Right renal pelvis (tissue), 4 donors: Measurements from ENCODE around the gene EDA. TPM values are rescaled to one million over a fixed set of nuclear protein-coding genes. Genes with fewer than 3 reads are reported as not detected.
"Not testable (repeated sequence)": the region's sequence is repeated elsewhere in the genome, so short reads cannot be mapped to it uniquely, and the experiment has no call there.

ENCODE experiments used
- DNase-seq, 4 donors: peaks; one replicate each; pipeline ENCODE4 v3.0.0-alpha.2; 2013; ENCODE audit warnings: low read depth in 4 of 4, low spot score in 3 of 4, missing footprints in 1 of 4
- polyA plus RNA-seq, 4 donors: library from polyadenylated mRNA; unstranded; fragments of 120-200 nt; gene quantifications; one replicate each; pipeline ENCODE4 v1.2.1, GENCODE V29; 2013; ENCODE audit not compliant: insufficient read length in 4 of 4

The EDA gene
- polyA plus RNA-seq, 4 donors = 6.5 to 8.5 (median 6.9) TPM

DNA sequence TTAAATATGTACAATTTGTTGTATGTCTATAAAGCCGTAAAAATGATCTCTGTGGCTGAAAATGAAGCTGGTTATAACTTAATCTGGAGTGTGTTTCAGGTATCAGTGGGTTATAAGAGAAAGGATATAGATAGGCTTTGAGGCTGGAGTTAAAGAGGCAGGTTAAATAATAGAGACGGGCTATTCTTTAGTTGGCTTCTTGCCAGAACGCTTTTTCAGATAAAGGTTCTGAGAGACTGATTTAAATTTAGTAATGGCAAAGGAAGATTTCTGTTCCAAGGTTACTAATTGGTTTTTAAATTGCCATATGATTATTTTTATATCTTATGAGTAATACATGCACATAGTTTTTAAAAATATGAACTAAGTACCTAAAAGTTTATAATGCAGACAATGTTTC lies 316.4 kb downstream of the EDA start:
- no peak for DNase-seq

DNA sequence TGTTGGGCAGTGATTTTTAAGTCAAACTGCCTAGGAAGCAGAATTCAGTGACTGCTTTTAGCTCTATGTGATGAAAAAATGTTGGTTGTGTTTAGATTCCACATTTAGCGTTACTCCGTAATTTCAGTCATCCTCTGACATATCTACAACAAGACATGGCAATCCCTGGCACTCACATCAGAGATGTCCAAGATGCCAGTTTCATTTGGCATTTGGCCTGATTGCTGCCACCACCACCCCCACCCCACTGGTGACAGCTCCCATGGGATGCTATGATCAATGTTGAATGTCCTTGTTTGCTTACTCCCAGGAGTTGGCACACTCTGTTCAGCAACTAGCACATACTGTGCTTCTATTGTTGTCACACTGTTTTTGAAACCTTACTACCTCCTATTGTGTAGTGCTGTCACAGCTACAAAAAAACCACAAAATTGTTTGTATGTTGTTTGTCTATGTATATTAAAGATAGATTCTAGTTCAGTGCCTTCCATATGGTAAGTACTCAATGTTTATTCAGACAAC lies 332.4 kb downstream of the EDA start:
- DNase-seq = no peak

DNA sequence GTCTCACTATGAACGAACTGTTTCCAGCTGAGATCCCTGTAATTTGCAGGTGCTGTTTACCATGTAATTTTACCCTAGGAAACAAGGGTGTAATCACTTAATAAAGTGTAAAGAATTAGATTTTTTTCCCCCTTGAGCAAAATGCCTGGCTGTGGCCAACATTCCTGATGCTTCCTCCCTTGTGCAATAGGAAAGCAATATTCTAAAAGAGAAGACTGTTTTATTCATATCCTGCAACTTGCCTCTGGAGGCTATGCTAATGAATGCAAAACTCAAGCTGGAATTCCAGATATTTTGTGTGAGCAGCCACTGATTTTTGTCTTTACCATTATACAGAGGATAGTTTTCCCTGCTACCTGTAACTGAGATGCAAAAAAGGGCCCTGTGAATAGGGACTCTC lies 335.8 kb downstream of the EDA start:
- no peak for DNase-seq

DNA sequence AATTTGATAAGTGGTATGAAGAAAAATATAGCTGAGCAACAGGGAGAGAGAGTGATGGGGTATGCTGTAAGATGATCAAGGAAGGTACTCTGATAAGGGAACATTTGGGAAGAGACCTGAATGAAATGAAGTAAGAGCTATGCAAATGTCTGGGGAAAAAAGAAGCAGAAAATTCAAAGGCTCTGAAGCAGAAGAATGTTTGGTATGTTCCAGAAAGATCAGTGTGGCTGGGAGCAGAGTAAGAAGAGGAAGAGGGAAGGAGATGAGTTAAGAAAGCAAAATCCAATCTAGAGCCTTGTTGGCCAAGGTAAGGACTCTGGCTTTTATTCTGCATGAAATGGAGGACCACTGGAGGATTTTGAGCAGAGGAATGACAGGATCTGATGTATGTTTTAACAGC lies 343.8 kb downstream of the EDA start:
- DNase-seq = no peak

DNA sequence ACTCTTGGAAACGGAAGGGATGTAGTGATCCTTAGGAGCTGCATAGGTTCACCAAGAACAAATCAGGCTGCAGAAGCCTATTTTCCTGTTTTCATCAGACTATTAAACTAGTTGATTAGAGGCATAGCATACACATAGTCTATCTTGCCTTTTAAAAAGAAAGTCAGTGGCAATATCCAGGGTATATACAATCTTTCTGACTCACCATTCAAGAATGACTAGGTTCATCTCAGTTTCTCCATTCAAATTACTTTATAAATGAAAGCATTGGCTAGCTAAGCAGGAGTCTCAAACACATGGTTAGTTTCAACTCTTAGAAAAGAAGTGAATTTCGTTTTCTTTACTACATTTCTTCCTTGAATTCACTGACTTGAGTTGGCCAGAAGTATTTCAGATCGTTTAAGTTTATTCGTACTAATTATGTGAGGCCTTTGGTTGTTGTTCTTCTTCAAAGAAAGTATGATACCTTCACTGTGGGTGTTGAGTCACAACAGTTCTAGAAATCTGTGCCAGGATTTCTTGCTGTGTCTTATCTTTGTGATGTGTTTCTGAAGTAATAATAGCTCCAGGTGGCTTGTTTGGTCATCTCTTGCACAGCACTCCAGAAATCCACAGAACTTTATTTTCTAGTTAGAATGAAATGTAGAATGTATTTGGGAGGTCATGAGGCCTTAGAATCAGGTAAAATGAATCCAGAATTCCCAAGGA lies 345.6 kb downstream of the EDA start:
- no peak for DNase-seq

DNA sequence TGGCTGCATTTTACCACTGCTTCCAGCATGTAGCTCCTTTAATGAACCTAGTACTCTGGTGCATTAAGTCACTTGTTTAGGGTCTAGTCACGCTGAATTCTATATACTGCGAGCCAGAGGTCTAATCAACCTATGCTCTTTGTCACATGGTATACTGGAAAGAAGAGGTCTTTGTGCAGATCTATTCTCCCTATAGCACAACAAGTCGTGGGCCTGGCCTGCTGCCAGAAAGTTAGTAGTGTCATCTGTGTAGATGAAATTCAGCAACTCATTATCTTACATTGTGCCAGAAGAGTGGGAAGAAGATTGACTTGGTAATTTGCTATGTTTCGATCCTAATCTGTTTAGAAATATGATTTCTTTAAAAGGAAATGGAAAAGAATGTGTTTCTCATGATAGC lies 353.0 kb downstream of the EDA start:
- DNase-seq = no peak

DNA sequence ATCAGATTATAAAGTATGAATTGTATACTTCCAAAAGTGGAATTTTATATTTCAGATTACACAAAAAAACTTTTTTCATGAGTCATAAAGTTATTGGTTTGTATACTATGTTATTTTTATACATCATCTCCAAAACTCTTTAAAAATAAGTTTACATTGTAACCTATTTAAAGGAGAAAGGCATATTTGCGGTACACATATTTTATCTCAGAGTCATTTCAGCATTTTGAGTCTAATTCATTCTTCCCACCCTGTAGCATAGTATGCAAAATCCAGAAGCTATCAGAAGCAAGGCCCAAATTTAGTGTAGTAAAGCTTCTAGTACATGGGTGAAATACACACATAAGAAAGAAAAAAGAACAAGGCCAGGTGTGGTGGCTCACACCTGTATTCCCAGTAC lies 353.5 kb downstream of the EDA start:
- no peak for DNase-seq

DNA sequence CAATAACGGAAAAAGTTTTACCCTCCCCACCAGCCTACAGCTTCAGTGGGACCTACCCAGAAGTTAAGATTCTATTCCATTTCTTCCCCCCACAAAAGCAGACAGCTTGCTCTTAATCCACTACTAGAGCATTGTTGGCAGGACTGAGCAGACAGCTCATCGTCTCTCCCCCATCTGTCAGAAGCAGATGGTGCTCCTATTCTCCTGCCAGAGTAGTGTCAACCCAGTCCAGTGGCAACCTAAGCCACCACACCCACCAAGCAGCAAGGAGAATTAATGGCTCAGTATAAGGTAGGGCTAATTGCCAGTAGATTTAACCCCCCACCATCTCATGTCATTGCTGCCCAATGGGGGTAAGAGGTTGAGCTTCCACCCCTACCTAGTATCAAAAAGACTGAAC lies 371.8 kb downstream of the EDA start:
- no peak for DNase-seq

DNA sequence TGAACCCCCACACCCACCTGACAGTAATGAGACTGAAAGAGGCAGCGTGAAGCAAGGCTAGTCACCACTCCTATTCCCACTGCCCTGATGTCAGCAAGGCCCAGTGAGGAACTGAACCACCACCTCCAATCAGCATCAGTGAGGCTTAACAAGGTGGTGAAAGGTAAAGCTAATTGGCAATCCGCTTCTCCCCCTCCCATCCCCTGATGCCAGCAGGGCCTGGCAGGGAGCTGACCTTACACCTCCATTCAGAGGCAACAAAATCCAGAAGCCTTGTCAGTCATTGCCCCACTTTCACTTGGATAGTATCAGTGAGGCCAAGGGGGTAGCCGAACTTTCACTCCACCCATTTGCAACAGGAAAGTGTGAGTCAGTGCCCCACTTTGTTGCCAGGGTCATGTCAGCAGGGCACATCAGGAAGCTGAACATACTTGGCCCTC lies 373.1 kb downstream of the EDA start:
- no peak for DNase-seq

DNA sequence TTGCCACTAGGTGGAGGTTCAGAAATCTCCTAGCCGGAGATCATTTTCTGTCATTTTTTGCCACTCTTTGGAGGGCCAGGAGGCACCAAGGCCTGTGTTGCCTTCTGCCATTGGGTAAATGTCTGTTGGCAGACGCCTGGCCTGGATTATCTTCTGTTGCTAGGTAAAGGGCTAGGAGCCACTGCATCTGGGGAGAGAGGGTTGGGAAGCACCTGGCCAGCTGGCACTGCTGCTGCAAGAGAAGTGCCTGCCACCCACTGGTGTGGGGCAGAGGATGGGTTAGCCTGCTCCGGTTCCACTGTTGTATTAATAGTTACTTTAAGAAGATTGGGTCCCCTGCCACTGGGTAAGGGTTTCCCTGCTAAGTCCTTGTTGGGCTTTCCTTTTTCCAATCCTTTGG lies 375.8 kb downstream of the EDA start:
- no peak for DNase-seq

DNA sequence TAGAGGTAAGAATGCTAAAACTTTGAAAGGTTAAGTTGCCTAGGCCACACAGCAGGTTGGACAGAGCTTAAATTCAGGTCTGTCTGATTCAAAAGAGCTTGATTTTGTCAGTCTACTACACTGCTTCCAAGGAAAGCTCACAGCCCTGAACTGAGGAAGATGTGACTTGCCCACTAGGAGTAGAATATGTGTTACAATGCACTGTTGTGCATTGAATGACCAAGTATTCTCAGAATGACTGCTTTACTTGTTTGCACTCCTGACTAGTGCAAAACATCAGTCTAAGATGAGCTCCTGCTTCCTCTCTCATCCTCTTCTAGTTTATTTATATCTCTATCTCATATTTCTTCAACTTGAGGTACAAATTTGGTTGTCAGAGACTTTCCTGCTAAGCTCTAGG lies 377.6 kb downstream of the EDA start:
- DNase-seq = no peak

DNA sequence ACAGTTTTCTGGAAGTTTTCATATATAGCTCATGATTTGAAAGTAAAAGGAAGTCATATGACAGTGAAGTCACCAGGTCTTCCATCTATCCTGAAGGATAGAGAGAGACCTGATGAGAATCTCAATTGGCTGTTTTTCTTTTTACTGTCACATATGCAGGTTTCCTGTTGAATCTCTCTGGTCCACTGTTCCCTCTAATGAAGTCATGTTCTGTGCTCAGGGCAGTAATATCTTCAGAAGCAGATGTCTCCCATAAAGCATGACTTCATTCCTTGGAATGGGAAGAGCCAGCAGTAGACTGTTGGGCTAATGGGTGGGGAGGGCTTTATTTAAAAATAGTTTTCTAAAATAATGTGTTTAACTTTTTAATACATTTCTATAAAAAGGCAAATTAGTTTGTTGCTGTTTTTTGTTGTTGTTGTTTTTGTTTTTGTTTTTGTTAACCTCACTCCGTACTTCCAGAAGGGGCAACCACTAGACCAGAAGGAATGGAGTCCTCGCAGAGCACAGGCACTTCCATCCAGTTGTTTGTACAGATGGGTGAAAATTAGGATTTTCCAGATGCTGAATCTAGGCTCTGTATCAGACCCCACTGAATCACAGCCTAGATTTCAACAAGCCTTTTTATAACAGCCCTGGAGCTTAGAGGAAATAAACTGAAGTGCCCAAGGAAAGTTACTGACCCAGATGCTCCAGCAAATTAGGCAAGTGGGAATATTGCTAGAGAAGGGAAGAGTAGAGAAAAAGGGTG lies 379.6 kb downstream of the EDA start:
- no peak for DNase-seq

DNA sequence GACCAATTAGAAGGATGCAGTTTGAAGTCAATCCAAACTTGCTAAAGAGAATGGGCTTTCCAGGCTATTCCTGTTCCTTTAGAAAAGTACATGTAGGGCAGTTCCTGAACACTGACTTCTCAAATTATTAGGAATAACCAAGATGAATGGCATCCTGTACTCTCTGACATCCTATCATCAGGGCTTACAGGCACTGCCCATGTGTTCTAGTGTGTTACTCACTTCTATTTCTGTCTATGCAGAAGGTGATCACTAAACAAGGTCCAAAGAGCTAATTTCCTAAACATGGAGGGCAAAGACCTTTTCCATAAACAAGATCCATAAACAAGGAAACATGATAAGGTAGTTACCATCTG lies 380.2 kb downstream of the EDA start:
- no peak for DNase-seq

DNA sequence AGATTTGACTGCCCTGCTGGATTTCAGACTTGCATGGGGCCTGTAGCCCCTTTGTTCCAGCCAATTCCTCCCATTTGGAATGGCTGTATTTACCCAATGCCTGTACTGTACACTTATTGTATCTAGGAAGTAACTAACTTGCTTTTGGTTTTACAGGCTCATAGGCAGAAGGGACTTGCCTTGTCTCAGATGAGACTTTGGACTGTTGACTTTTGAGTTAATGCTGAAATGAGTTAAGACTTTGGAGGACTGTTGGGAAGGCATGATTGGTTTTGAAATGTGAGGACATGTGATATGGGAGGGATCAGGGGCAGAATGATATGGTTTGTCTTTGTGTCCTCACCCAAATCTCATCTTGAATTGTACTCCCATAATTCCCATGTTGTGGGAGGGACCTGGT lies 382.4 kb downstream of the EDA start:
- not testable (repeated sequence) for DNase-seq

DNA sequence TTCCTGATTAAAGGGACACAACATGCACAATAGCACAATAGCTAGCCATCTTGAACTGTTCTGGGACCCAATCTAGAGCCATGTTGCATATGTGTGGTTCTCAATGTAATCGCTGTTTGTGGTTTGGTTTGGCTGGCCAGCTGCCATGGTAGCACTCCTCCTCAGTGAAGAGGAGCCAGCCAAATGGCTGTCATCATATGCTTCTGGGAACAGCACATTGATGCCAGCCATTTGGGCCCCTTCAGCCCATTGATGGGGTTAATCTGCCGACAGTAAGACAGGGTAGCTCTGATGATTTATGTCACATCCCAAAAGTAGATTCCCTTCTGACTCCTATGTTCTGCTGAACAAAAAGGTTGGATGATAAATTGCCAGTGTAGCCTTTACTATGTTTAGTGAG lies 385.4 kb downstream of the EDA start:
- no peak for DNase-seq

DNA sequence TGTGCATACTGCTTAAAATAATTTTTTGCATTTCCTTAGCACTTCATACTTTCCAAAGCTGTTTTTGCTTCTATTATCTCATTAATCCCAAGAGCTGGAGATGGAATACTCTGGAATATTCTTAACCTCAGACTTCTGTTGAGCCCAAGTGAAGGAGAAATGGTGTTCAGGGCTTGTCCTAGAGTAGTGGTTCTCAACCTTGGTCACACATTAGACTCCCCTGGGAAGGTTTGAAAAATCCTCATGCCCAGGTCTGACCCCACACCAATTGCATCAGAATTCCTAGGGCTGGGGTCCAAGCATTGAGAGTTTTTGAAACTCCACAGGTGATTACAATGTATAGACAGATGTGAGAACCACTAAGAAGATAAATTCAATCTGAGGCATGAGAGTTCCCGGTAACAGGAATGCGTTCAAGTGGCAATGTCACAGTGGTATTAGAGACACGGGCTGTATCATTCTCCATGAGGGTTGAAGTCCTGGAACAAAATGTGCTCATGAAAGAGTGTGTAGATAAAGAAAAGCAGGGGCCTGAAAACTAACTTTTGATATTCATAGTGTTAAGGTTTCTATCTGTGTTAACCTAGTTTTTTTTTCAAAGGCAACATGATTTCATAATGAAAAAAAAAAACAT lies 385.9 kb downstream of the EDA start:
- no peak for DNase-seq

DNA sequence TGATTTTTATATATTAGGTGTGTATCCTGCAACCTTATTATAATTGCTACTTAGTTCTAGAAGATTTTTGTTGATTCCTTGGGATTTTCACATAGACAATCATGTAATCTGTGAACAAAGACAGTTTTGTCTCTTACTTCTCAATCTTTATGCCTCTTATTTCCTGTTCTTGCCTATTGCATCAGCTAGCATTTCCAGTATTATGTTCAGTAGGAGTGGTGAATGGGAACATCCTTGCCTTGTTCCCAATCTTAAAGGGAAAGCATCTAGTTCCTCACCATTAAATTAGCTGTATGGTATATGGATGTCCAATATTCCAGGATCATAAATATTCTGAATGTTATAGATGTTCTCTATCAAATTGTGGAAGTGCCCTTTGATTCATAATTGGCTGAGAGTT lies 392.0 kb downstream of the EDA start:
- no peak for DNase-seq

DNA sequence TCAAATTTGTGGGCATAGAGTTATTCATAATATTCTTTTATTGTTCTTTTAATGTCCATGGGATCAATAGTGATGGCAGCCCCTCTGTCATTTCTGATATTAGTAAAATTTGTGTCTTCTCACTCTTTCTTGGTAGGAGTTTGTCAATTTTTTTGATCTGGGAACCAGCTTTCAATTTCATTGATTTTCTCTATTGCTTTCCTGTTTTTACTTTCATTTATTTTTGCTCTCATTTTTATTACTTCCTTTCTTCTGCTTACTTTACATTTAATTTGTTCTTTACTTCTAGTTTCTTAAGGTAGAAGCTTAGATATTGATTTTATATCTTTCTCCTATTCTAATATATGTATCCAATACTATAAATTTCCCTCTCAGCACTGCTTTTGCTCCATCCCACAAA lies 393.1 kb downstream of the EDA start:
- no peak for DNase-seq

DNA sequence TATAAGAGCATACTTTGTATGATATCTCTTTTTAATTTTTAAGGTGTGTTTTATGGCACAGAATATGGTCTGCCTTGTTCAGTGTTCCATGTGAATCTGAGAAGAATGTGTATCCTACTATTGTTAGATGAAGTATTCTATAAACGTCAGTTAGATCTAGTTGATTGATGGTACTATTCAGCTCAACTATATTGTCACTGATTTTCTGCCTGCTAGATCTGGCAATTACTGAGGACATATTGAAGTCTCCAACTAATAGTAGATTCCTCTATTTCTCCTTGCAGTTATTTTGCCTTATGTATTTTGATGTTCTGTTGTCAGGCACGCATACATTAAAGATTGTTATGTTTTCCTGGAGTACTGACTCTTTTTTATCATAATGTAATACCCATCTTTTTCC lies 394.1 kb downstream of the EDA start:
- no peak for DNase-seq

DNA sequence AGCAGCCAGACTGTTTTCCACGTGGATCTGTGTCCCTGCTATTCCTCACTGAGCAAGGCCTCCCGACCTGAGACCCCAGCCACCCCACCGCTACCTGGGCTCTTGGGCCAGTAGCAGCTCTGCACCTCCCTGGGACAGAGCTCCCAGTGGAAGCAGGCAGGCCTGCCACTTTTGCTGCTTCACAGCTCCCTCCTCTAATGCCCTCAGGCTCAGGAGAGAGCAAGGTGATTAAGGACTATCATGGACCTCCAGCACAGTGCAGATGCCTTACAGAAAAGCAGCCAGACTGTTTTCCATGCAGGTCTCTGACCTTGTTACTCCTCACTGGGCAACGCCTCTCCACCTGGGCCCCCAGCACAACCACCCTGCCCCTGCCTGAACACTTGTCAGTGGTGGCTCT lies 396.8 kb downstream of the EDA start:
- no peak for DNase-seq

DNA sequence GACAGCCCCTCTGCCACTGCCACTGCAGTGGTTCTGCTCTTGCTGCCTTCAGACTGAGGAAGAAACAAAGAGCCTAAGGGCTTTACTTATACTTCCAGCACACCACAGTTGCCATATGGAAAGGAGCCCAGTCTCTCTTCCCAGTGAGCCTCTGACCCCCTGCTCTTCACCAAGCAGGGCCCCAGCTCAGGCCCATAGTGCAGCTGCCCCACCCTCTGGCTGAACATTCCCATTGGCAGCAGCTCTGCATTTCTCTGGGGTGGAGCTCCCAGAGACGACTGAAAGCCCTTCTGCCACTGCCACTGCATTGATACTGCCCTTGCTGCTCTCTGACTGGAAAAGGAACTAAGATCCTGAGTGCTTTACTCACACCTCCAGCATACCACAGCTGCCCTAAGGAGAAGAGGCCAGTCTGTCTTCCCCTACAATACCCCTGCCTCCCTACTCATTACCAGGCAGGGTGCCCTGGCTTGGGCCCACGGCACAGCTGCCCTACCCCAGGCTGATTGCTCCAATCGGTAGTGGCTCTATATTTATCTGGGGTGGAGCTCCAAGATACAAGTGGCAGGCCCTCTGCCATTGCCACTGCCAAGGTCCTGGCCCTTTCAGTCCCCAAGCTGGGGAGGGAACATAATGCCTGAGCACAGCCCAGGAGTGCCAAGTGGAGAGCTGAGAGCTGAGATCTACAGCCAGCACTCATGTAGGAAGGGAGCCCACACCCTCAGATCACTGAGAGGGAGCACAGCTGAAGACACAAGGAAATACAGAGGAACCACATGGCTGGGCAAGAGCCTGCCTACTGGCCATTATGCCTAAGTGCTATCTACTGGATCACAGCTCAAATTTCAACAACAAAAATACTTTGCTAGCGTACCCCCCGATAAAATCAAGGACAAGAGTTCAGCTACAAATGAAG lies 397.8 kb downstream of the EDA start:
- DNase-seq = no peak
